Measurements from ENCODE around the gene FUBP3. TPM values are rescaled to one million over a fixed set of nuclear protein-coding genes. Genes with fewer than 3 reads are reported as not detected.

The FUBP3 gene
- total RNA-seq, 4 donors from 2014 or later, result 20.7 to 41.1 (median 36.9) TPM

DNA sequence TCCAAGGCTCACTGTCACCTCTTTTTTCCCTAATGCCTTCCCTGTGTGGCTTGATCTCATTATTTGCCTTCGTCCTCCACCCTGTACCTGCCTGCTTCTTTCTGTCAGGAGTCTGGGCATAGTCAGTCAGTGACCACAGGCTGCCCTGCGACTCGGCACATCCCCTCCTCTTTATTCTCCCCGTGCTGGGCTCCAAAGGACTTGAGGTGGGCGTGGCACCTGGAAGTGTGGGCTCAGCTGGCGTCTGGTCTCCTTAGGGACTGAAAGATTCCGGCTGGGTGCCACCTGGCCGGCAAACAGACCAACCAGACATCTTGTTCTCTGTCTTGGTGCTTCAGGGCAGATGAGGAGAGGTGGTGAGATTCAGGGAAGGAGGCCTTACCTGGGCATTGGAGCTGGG is 55.4 kb downstream of the FUBP3 start:
- in situ Hi-C loops (cut with MboI; ENCODE audit: low pct_ligation_motif_present in 1 of 4, low pct_unique_long_range_greater_than_20kb in 1 of 4, low sequenced_read_pairs in 3 of 4), result no loop called here
- DNase-seq, result no peak
- 87% methylated on average over 8 of the region's 8 CpGs; no CpG with 5 or more reads in 1 of the 2 donors for WGBS, 2 donors (ENCODE audit: low coverage in 1 of 2)
- Histone ChIP-seq H3K36me3 (peaks cover 0 to 49% (median 13%) of the 10 kb centered on the region in 4 donors), H3K27me3 (no peaks in the 10 kb centered on the region), H3K4me1 (no peaks in the 10 kb centered on the region), H3K27ac (no peak overlapping the region), H3K9me3 (no peaks in the 10 kb centered on the region), H3K4me3 (no peak overlapping the region)
- intact Hi-C loops (cut with DNase I; ENCODE audit: low total_unique reads), result no loop called here
- TF ChIP-seq EP300 (IDR thresholded peaks at IDR 0.05; ENCODE audit: low read depth) (no peak), POLR2A (IDR thresholded peaks at IDR 0.05) (no peak), POLR2AphosphoS5 (IDR thresholded peaks at IDR 0.05) (no peak)
- TF ChIP-seq, protein P1, sequence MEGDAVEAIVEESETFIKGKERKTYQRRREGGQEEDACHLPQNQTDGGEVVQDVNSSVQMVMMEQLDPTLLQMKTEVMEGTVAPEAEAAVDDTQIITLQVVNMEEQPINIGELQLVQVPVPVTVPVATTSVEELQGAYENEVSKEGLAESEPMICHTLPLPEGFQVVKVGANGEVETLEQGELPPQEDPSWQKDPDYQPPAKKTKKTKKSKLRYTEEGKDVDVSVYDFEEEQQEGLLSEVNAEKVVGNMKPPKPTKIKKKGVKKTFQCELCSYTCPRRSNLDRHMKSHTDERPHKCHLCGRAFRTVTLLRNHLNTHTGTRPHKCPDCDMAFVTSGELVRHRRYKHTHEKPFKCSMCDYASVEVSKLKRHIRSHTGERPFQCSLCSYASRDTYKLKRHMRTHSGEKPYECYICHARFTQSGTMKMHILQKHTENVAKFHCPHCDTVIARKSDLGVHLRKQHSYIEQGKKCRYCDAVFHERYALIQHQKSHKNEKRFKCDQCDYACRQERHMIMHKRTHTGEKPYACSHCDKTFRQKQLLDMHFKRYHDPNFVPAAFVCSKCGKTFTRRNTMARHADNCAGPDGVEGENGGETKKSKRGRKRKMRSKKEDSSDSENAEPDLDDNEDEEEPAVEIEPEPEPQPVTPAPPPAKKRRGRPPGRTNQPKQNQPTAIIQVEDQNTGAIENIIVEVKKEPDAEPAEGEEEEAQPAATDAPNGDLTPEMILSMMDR (IDR thresholded peaks at IDR 0.05), result no peak

DNA sequence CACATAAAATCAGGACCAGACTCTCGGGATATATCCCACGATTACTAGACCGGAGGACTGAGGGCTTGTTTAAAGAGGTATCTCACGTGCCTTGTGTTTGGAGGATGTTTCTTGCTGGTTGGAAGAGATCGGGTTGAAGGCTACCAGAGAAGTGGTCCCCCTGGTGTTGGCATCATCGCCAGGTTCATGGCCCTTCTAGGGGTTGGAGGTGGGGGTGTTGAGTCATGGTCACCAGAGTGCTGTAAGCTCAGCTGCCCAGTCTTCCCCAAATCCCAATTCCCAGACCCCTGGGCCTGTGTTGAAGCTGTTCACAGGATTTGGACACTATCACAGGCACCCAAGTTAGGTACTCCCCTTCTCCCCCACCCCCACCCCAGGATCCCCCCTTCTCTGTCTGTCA is 55.9 kb downstream of the FUBP3 start:
- no peak for DNase-seq
- H3K27ac ChIP-seq, result no peak overlapping the region
- H3K27me3 ChIP-seq, result no peaks in the 10 kb centered on the region
- in situ Hi-C loops (cut with MboI; ENCODE audit: low pct_ligation_motif_present in 1 of 4, low pct_unique_long_range_greater_than_20kb in 1 of 4, low sequenced_read_pairs in 3 of 4) (no loop called here), intact Hi-C loops (cut with DNase I; ENCODE audit: low total_unique reads) (no loop called here)
- H3K9me3 ChIP-seq, result no peaks in the 10 kb centered on the region
- WGBS, 2 donors (ENCODE audit: low coverage in 1 of 2), result 91 to 100% methylated on average over 3 to 6 of the region's 6 CpGs
- peaks cover 0 to 45% (median 10%) of the 10 kb centered on the region in 4 donors for H3K36me3 ChIP-seq
- H3K4me1 ChIP-seq, result no peaks in the 10 kb centered on the region
- TF ChIP-seq, protein P1 (IDR thresholded peaks at IDR 0.05), result no peak
- no peak for TF ChIP-seq POLR2A (IDR thresholded peaks at IDR 0.05)
- no peak for TF ChIP-seq EP300 (IDR thresholded peaks at IDR 0.05; ENCODE audit: low read depth)
- no peak for TF ChIP-seq POLR2AphosphoS5 (IDR thresholded peaks at IDR 0.05)
- no peak overlapping the region for H3K4me3 ChIP-seq

DNA sequence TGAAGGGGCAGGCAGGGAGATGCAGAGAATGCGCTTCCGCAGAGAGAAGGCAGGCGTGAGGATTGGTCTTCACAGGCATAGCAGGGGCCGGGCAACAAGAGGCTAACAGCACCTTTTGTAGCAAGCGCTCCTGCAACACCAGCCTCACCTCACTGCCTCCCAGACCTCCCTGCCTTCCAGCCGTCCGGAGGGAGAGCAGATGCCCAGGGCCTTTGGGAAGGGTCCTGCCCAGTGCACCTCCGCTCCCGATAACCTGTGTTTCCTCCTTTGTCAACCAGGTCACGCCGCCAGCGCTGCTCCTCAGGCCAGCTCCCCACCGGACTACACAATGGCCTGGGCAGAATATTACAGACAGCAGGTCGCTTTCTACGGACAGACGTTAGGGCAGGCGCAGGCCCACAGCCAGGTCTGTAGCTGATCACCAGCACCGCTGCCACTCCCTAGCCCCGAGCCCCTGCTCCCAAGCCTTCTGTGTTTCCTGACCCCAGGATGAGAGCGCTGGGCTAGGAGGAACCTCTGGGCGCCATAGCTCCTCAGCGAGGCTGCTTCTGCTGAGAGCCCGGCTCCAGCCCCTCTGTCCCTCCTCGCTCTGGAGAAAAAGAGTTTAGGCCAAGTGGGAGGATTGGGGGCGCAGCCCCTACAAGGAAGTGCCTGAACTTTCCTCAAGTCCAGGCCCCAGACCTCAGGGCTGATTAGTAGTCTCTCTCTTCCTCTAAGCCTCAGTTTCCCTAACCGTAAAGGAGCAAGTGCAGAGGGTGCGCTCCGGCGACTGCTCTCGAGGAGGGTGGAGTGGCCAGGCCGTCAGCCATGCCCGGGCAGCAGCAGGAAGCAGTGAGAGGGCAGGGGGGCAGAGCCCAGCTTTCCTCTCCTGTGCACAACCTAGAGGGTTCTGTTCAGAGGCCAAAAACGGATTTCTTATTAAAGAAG is 56.6 kb downstream of the FUBP3 start:
- no peak for DNase-seq
- intact Hi-C loops (cut with DNase I; ENCODE audit: low total_unique reads), result no loop called here

DNA sequence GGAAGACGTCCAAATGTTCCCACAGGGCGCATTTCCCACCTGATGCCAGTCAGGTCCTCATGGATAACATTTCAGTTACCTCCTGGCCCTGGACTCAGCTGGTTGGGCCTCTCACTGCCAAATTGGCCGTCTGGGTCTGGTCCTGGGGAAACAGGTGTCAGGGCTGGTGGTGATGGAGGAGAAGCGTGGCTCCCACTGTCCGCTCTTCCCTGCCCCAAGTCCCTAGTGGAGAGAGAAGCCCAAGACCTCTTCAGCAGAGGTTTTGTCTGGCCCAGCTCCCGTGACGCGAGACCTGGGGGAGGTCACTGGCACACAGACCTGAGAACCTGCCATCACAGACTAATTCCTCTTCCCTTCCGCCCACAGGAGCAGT is 57.3 kb downstream of the FUBP3 start:
- WGBS, 2 donors (ENCODE audit: low coverage in 1 of 2), result 80 to 86% methylated on average over 1 to 9 of the region's 9 CpGs
- Histone ChIP-seq H3K4me3 (no peak overlapping the region), H3K9me3 (no peaks in the 10 kb centered on the region), H3K4me1 (no peaks in the 10 kb centered on the region), H3K27ac (no peak overlapping the region), H3K36me3 (peaks cover 0 to 32% (median 8%) of the 10 kb centered on the region in 4 donors), H3K27me3 (no peaks in the 10 kb centered on the region)
- intact Hi-C loops (cut with DNase I; ENCODE audit: low total_unique reads), result no loop called here
- TF ChIP-seq POLR2AphosphoS5 (IDR thresholded peaks at IDR 0.05), result no peak
- TF ChIP-seq, protein P1 (IDR thresholded peaks at IDR 0.05), result no peak
- no peak for TF ChIP-seq POLR2A (IDR thresholded peaks at IDR 0.05)
- no peak for TF ChIP-seq EP300 (IDR thresholded peaks at IDR 0.05; ENCODE audit: low read depth)
- DNase-seq, result no peak
- in situ Hi-C loops (cut with MboI; ENCODE audit: low pct_ligation_motif_present in 1 of 4, low pct_unique_long_range_greater_than_20kb in 1 of 4, low sequenced_read_pairs in 3 of 4), result no loop called here

More for the DNA sequence above, 56.6 kb downstream of the FUBP3 start:
- Histone ChIP-seq H3K4me3 (no peak overlapping the region), H3K9me3 (no peaks in the 10 kb centered on the region), H3K36me3 (peaks cover 0 to 38% (median 10%) of the 10 kb centered on the region in 4 donors), H3K27ac (no peak overlapping the region), H3K27me3 (no peaks in the 10 kb centered on the region), H3K4me1 (no peaks in the 10 kb centered on the region)
- in situ Hi-C loops (cut with MboI; ENCODE audit: low pct_ligation_motif_present in 1 of 4, low pct_unique_long_range_greater_than_20kb in 1 of 4, low sequenced_read_pairs in 3 of 4), result no loop called here
- TF ChIP-seq POLR2A (IDR thresholded peaks at IDR 0.05), result no peak
- TF ChIP-seq, protein P1 (IDR thresholded peaks at IDR 0.05), result no peak
- TF ChIP-seq EP300 (IDR thresholded peaks at IDR 0.05; ENCODE audit: low read depth), result no peak
- TF ChIP-seq POLR2AphosphoS5 (IDR thresholded peaks at IDR 0.05), result no peak
- WGBS, 2 donors (ENCODE audit: low coverage in 1 of 2), result 96% methylated on average over 32 of the region's 33 CpGs; no CpG with 5 or more reads in 1 of the 2 donors
